ENCODE measurements around the gene CRYL1.

CRYL1 gene

DNA sequence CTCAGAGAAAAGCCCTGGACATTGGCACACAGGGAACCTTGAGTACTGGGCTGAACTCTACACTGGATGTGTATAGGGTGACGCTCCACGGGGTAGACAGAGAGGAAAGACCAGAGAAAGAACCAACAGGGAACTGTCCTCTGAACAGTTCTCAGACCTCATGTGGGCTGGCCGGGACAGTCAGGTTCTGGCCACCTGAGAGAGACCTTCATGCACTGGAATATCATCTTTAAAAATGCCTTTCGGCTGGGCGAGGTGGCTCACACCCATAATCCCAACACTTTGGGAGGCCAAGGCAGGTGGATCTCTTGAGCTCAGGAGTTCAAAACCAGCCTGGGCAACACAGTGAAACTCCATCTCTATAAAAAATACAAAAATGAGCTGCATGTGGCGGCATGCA, 149.8 kb downstream of the CRYL1 start:
- TF ChIP-seq, protein P1, sequence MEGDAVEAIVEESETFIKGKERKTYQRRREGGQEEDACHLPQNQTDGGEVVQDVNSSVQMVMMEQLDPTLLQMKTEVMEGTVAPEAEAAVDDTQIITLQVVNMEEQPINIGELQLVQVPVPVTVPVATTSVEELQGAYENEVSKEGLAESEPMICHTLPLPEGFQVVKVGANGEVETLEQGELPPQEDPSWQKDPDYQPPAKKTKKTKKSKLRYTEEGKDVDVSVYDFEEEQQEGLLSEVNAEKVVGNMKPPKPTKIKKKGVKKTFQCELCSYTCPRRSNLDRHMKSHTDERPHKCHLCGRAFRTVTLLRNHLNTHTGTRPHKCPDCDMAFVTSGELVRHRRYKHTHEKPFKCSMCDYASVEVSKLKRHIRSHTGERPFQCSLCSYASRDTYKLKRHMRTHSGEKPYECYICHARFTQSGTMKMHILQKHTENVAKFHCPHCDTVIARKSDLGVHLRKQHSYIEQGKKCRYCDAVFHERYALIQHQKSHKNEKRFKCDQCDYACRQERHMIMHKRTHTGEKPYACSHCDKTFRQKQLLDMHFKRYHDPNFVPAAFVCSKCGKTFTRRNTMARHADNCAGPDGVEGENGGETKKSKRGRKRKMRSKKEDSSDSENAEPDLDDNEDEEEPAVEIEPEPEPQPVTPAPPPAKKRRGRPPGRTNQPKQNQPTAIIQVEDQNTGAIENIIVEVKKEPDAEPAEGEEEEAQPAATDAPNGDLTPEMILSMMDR (IDR thresholded peaks at IDR 0.05; ENCODE audit: extremely low read depth, missing control alignments): no peak
- DNase-seq (ENCODE audit: low spot score): no peak

GRCh38 chr13:20373861-20374260, 151.8 kb downstream of the CRYL1 start:
- DNase-seq (ENCODE audit: low spot score): no peak
- TF ChIP-seq, protein P1 (IDR thresholded peaks at IDR 0.05; ENCODE audit: extremely low read depth, missing control alignments): no peak

DNA sequence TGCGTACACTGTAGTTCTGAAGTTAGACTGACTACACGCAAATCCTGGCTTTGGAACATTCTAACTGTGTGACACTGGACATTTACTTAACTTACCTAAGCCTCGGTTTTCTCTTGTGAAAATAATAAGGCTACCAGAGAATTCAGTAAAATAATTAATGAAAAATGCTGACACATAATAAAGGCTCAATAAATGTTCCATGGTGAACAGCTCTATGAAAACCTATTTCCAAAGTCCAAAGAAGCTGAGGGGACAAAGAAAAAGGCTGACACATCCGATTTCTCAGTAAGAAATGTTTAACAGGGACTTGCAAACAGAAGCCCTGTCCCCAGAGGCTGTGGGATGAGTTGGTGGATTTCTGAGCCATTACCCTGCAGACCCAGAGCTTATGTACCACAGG, 153.8 kb downstream of the CRYL1 start:
- TF ChIP-seq, protein P1 (IDR thresholded peaks at IDR 0.05; ENCODE audit: extremely low read depth, missing control alignments): no peak
- DNase-seq (ENCODE audit: low spot score): no peak

DNA sequence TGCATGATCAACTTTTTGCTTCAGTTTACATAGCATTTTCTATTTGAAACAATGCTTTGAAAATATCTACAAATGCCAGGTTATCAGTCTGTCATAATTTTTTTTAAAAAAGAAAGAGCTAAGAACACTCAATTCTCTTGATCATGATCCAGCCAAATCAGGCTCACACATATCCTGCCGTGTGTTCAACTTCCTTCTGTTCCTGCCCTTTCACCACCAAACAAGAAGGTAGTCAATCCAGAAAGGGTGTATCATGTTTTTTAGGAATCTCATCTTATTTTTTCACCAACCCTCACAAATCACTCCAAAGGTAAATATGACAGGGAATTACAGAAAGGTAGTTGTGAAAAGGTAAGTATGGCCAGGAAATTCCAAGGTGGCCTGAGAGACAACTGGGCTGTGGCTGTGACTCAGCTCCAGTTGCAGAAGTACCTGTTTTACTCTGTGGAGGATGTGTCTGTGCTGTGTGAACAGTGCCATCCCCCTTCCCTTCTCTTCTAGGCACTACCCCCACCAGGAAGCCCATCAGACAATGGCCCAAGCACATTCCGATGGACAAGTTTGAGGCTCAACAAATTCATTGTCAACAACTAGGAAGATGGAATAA, 154.7 kb downstream of the CRYL1 start:
- no peak for DNase-seq (ENCODE audit: low spot score)
- TF ChIP-seq, protein P1 (IDR thresholded peaks at IDR 0.05; ENCODE audit: extremely low read depth, missing control alignments): no peak

GRCh38 chr13:20369886-20370361, 155.7 kb downstream of the CRYL1 start:
- DNase-seq (ENCODE audit: low spot score): no peak
- TF ChIP-seq, protein P1 (IDR thresholded peaks at IDR 0.05; ENCODE audit: extremely low read depth, missing control alignments): no peak

DNA sequence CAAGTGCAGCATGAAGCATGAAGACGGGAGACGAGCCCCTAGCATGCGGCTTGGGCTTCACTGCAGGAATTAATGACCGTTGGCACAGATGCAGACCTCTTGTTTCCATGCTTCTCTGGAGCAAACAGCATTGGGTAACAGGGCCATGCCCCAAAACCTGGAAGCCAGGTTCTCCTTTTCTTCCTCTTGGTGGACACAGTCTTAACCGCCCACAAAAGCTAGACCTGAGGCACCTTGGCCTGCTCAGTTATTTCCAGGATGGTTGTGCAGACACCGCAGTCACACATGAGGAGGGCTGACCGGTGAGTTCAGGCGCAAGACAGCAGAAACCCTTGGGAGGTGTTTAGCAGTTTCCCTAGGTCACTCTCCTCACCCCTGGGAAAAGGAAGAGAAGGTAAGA, 159.6 kb downstream of the CRYL1 start:
- DNase-seq (ENCODE audit: low spot score): no peak
- TF ChIP-seq, protein P1 (IDR thresholded peaks at IDR 0.05; ENCODE audit: extremely low read depth, missing control alignments): no peak

DNA sequence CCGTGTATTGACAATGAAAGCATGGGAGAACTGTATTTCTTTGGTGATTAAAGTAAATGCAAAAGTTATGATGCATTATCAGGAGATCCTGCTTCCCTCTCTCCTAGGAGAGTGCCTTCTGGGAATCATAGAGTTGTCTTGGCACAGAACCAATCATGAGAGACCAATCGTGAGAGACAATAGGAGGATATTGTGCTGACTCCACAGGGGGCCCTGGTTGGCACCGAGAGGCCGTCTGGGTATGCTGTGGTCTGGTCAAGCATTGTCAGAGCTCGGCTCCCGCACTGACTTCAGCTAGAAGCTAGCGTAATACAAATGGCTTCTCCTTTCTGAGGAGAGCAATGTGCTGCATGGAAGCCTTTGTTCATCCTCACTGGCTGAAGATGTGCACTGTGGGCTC, 162.1 kb downstream of the CRYL1 start:
- no peak for DNase-seq (ENCODE audit: low spot score)
- TF ChIP-seq, protein P1 (IDR thresholded peaks at IDR 0.05; ENCODE audit: extremely low read depth, missing control alignments): no peak
